PC-9 (cell line): ENCODE data around the gene FBXO24. TPM values are rescaled to one million over a fixed set of nuclear protein-coding genes. Genes with fewer than 3 reads are reported as not detected.
A peak's percentile ranks its signal among the peaks of the same experiment; 100 is the strongest.

Experiments
- BruUV-seq: library from RNA; stranded (reverse); fragments of 400-500 nt; replicated peaks from 2 replicates; lab custom pipeline; 2021; lab: Mats Ljungman, UMichigan
- CTCF ChIA-PET: fragments of 300-600 bp; sonication (Branson Sonifier 250); formaldehyde crosslinking; loops from one replicate; lab custom pipeline; 2022; ENCODE audit warnings: antibody characterized with exemption; lab: Charles Lee
- POLR2A ChIA-PET: fragments of 300-600 bp; sonication (Branson Sonifier 250); formaldehyde crosslinking; loops from one replicate; lab custom pipeline; 2022; ENCODE audit warnings: antibody characterized with exemption; ENCODE audit not compliant: unreplicated experiment; lab: Charles Lee
- DNase-seq, 2 experiments: peaks; one replicate each; pipeline versions ENCODE4 v3.0.0 to v3.0.0-alpha.2; 2015 to 2022; ENCODE audit warnings: mixed read lengths in 1 of 2
- H2AFZ ChIP-seq: fragments of 200-600 bp; sonication (generic); 2 replicates; pipeline ENCODE4 v1.8.1; 2017; ENCODE audit warnings: antibody characterized with exemption
- H3F3A ChIP-seq: fragments of 200-600 bp; sonication (generic); 2 replicates; pipeline ENCODE4 v1.8.1; 2017; ENCODE audit warnings: antibody characterized with exemption, mild to moderate bottlenecking, low read depth; ENCODE audit not compliant: insufficient read depth
- H3K27ac ChIP-seq: fragments of 200-600 bp; sonication (generic); 2 replicates; pipeline ENCODE4 v1.6.1; 2016; ENCODE audit warnings: mixed run types
- H3K27me3 ChIP-seq: fragments of 200-600 bp; sonication (generic); 2 replicates; pipeline ENCODE4 v1.6.1; 2016; ENCODE audit warnings: low read depth, mixed run types; ENCODE audit not compliant: insufficient read depth
- H3K36me3 ChIP-seq: fragments of 200-600 bp; sonication (generic); 2 replicates; pipeline ENCODE4 v1.6.1; 2016; ENCODE audit warnings: low read depth, mixed run types
- H3K4me1 ChIP-seq: fragments of 200-600 bp; sonication (generic); replicated peaks from 2 replicates; pipeline ENCODE4 v1.6.1; 2016; ENCODE audit warnings: mixed run types; ENCODE audit not compliant: insufficient read depth
- H3K4me2 ChIP-seq: fragments of 200-600 bp; sonication (generic); 2 replicates; pipeline ENCODE4 v1.6.1; 2017; ENCODE audit warnings: mixed run types
- H3K4me3 ChIP-seq: fragments of 200-600 bp; sonication (generic); 2 replicates; pipeline ENCODE4 v1.6.1; 2016; ENCODE audit warnings: mixed run types
- H3K79me2 ChIP-seq: fragments of 200-600 bp; sonication (generic); 2 replicates; pipeline ENCODE4 v1.6.1; 2017; ENCODE audit warnings: low read depth, mixed run types
- H3K9me2 ChIP-seq: fragments of 200-600 bp; sonication (generic); 2 replicates; pipeline ENCODE4 v1.8.1; 2017; ENCODE audit warnings: mild to moderate bottlenecking; ENCODE audit not compliant: insufficient read depth
- H3K9me3 ChIP-seq: fragments of 200-600 bp; sonication (generic); 2 replicates; pipeline ENCODE4 v1.8.1; 2016; ENCODE audit warnings: low read depth; ENCODE audit not compliant: insufficient read depth
- H4K20me1 ChIP-seq: fragments of 200-600 bp; sonication (generic); 2 replicates; pipeline ENCODE4 v1.8.1; 2017; ENCODE audit not compliant: insufficient read depth
- EZH2 ChIP-seq: fragments of 200-600 bp; sonication (generic); IDR thresholded peaks from 2 replicates; pipeline ENCODE4 v1.8.0; 2017; ENCODE audit warnings: antibody characterized with exemption, low read depth
- intact Hi-C: fragments of 100-400 bp; cut with micrococcal nuclease; formaldehyde crosslinking; loops from one replicate; pipeline ENCODE4 v1.10.0; 2022; ENCODE audit not compliant: unreplicated experiment
- total RNA-seq: library from RNA; stranded (reverse); gene quantifications from 2 replicates; pipeline ENCODE4 v1.2.3, GENCODE V29; 2021
- TF ChIP-seq, protein P1 (sequence below): fragments of 200-600 bp; sonication (generic); conservative IDR thresholded peaks from 2 replicates; pipeline ENCODE4 v1.6.1; 2017; ENCODE audit warnings: mixed run types, antibody characterized with exemption, mild to moderate bottlenecking, moderate library complexity

The FBXO24 gene
- total RNA-seq, 1 experiment from 2014 or later = 2.7 TPM

DNA sequence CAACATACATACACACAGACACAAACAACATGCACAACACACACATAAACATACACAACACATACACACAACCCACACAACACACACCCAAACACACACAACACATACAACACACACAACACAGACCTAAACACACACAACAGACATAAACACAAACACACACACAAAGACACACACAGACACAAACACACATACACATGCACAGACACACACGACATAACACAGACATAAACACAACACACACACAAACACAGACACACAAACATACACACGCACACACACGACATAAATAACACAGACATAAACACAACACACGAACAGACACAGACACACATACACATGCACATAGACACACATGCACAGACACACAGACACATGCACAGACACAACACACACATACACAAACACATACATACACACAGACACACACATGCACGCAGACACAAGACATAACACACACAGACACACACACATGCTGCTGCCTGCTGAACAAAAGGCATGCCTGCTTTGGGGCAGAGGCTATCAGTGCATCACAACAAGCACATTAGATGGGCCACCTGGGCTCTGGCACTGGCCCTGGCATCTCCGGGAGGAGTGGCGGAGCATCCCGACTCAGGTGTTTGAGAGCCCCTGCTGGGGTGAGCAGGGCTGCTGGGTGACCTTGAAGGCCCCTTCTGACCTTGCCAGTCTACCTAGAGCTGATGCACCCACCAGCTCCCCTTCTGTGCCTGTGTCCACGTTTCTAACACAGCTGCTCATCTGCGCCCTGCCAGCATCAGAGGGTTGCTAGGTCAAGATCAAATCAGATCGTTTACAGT, 5.5 kb upstream of the FBXO24 start:
- Histone ChIP-seq H3K4me3 (no peak overlapping the region), H3F3A (peaks cover 21% of the 10 kb centered on the region), H3K79me2 (peaks cover 29% of the 10 kb centered on the region), H3K9me2 (no peaks in the 10 kb centered on the region), H3K36me3 (0 out of 2 replicates have a peak, but pooled peaks cover 10% of the 10 kb centered on the region), H3K4me1 (peaks cover 19% of the 10 kb centered on the region), H4K20me1 (peaks cover 2% of the 10 kb centered on the region; the same call in 1 of the 2 replicates), H3K27ac (no peak overlapping the region), H3K27me3 (no peaks in the 10 kb centered on the region), H2AFZ (no peak overlapping the region), H3K4me2 (no peak overlapping the region), H3K9me3 (no peaks in the 10 kb centered on the region)
- POLR2A ChIA-PET = no interaction called here
- DNase-seq = no peak
- BruUV-seq = no TSS peak
- no peak for TF ChIP-seq EZH2
- TF ChIP-seq, protein P1, sequence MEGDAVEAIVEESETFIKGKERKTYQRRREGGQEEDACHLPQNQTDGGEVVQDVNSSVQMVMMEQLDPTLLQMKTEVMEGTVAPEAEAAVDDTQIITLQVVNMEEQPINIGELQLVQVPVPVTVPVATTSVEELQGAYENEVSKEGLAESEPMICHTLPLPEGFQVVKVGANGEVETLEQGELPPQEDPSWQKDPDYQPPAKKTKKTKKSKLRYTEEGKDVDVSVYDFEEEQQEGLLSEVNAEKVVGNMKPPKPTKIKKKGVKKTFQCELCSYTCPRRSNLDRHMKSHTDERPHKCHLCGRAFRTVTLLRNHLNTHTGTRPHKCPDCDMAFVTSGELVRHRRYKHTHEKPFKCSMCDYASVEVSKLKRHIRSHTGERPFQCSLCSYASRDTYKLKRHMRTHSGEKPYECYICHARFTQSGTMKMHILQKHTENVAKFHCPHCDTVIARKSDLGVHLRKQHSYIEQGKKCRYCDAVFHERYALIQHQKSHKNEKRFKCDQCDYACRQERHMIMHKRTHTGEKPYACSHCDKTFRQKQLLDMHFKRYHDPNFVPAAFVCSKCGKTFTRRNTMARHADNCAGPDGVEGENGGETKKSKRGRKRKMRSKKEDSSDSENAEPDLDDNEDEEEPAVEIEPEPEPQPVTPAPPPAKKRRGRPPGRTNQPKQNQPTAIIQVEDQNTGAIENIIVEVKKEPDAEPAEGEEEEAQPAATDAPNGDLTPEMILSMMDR = no peak
- intact Hi-C loops = loop anchor here (5.0 to 10.0 kb wide), 3 partner anchors 112 to 504 kb away; partner anchors contain the start of genes EPHB4, GIGYF1 and TRIM56
- CTCF ChIA-PET = no interaction called here

DNA sequence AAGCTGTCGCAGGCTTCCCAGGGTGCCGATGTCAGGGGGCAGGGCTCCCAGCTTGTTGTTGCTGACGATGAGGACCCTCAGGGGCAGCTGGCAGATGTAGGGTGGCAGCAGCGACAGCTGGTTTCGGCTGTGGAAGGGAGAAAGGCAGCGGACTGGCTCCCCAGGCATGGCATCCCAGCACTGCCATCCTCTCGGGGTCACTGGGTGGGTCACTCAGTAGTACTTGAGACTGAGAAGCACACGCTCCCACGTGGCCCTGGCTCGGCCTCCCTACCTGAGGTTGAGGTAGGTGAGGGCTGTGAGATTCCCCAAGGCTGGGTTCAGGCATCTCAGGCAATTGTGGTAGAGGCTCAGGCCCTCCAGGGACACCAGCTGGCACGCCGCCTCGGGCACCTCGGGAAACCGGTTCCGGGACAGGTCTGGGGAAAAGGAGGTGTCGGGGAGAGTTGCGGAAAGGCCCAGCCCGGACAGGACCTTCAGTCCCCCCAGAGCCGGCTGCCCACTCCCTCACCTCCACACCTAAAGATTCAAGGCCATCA, 4.0 kb upstream of the FBXO24 start:
- BruUV-seq = no TSS peak
- Histone ChIP-seq H3K4me1 (peaks cover 19% of the 10 kb centered on the region), H2AFZ (no peak overlapping the region), H3F3A (peaks cover 23% of the 10 kb centered on the region), H3K9me3 (no peaks in the 10 kb centered on the region), H3K4me3 (no peak overlapping the region), H3K4me2 (peak overlapping the region; percentile 85; the same call in 1 of the 2 replicates), H3K27ac (no peak overlapping the region), H3K36me3 (0 out of 2 replicates have a peak, but pooled peaks cover 10% of the 10 kb centered on the region), H3K79me2 (peaks cover 29% of the 10 kb centered on the region), H4K20me1 (peaks cover 2% of the 10 kb centered on the region; the same call in 1 of the 2 replicates), H3K9me2 (no peaks in the 10 kb centered on the region), H3K27me3 (no peaks in the 10 kb centered on the region)
- intact Hi-C loops = loop anchor here (1.0 to 10.0 kb wide), 5 partner anchors 13 to 503 kb away; partner anchors contain the start of genes AGFG2, EPHB4, GIGYF1 and TRIM56
- ChIA-PET CTCF (interaction anchor here (0.6 kb wide), 1 partner anchor 44 kb away, joined by 3 read pairs; no protein-coding TSS in a partner anchor), POLR2A (no interaction called here)
- no peak for TF ChIP-seq EZH2
- TF ChIP-seq, protein P1 = no peak
- peak in 1 of 2 experiments; percentile 95 for DNase-seq

DNA sequence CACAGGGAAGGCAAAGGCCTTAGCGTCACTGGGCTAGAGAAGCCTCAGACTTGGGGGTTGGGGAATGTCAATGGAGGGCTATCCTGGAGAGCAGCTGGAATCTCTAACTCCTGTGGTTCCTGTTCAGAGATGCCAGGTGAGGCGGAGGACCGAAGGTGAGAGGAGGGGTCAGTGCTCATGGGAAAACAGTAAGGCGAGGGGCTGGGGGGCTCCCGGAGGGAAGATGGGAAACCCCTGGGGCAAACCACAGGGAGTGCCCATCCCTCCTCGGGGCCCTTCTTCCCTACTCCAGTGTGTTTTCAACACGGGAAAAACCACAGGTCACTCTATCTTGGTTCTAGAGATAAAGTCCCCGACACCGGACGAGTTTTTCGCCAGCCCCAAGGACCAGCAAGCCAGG, 3.5 kb upstream of the FBXO24 start:
- no peak overlapping the region for H2AFZ ChIP-seq
- BruUV-seq = no TSS peak
- H3K4me2 ChIP-seq = peak overlapping the region; percentile 85; the same call in 1 of the 2 replicates
- TF ChIP-seq EZH2 = no peak
- TF ChIP-seq, protein P1 = no peak
- H3K36me3 ChIP-seq = 0 out of 2 replicates have a peak, but pooled peaks cover 10% of the 10 kb centered on the region
- no peaks in the 10 kb centered on the region for H3K9me2 ChIP-seq
- intact Hi-C loops = loop anchor here (1.0 to 10.0 kb wide), 5 partner anchors 13 to 502 kb away; partner anchors contain the start of genes AGFG2, EPHB4, GIGYF1 and TRIM56
- no peak for DNase-seq
- H3K79me2 ChIP-seq = peaks cover 29% of the 10 kb centered on the region
- H3F3A ChIP-seq = peaks cover 23% of the 10 kb centered on the region
- H3K9me3 ChIP-seq = no peaks in the 10 kb centered on the region
- no peaks in the 10 kb centered on the region for H3K27me3 ChIP-seq
- H3K27ac ChIP-seq = no peak overlapping the region
- H3K4me3 ChIP-seq = no peak overlapping the region
- POLR2A ChIA-PET = no interaction called here
- H4K20me1 ChIP-seq = peaks cover 2% of the 10 kb centered on the region; the same call in 1 of the 2 replicates
- CTCF ChIA-PET = no interaction called here
- H3K4me1 ChIP-seq = peaks cover 19% of the 10 kb centered on the region
